HG02610 (cell line): Measurements from ENCODE around the gene CNRIP1.
A peak's percentile ranks its signal among the peaks of the same experiment; 100 is the strongest.
"Not testable (repeated sequence)": the region's sequence is repeated elsewhere in the genome, so short reads cannot be mapped to it uniquely, and the experiment has no call there.

Experiments used
- ATAC-seq: cut with Tn5 transposase; IDR thresholded peaks from one replicate; pipeline ENCODE4 v1.9.1; 2021; ENCODE audit warnings: mild to moderate bottlenecking, moderate library complexity; ENCODE audit not compliant: unreplicated experiment

CNRIP1 gene

DNA sequence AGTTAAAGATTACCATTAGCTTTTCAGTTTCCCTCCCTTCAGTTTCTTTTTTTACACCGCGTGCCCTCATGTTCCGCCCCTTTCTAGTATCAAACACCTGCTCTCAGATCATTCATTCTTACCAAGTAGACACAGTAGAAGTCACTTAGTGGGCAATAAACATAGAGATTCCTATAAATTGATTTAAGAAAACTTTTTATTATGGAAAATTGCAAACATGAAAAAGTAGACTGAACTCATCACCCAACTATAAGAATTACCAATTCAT is 21.2 kb upstream of the CNRIP1 start:
- ATAC-seq, result no peak

DNA sequence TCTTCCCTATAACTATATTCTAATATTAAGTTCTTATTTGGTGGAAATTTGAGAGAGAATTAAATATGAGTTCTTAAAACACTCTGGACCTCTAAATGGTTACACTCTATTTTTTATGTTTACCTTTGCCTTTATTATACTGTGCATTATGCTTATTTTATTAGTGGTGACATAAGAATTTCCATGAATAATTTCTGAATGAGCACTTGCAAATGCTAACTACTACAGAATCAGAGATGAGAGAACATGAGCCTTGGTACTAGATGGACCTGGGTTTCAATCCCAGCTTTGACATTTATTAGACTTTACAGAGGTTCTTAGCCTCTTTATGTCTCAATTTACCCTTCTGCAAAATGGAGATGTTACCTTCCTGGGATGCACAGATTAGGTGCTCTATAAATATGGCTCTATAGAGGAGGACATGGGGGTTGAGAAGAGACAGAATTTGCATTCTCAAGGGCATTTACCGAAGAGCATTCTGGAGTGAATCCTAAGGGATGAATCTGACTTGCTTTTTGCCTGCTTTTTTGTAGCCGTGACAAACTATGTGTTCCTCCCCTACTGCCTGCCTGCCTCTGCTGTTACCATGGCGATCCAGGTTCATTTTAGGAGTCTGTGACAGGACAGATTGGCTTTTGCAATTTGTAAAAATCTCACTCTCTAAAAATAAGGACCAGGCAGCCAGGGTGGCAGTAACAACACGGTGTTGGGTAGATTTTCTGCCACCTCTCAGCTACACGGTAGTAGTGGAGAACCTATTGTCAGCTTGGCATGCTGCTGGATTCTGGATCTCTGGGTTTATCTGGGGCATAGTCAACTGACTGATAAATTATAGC is 20.7 kb upstream of the CNRIP1 start:
- no peak for ATAC-seq

DNA sequence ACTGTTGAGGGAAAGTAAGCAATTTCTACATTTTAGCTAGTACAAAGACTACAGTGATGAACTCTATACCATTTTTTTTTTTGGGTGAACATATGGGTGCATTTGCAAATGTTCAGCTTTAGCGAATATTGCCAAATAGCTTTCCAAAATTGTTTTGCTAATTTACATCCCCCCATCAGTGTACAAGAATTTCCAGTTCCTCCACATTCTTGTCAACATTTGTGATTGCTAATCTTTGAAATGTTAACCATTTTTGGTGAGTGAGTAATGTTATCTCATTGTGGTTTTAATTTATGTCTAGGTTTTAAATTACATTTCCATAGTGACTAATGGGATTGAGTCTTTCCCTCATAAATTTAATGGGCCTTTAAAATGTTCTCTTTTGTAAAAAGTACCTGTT is 16.4 kb upstream of the CNRIP1 start:
- no peak for ATAC-seq

DNA sequence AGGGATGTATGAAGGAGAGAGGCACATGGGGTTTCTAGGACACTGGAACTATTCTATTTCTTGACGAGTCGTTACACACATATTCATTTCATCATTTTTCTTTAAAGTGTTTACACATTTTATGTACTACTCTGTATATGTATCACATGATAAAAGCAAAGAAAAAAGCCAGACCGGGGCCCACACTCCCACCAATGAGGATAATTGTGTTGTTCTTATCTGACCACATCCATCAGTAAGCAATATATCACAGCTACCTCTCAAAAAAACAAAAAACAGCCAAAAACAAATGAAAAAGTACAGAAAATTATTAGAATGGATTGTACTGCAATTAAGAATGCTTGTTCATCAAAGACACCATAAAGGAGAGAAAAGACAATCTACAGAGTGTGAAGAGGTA is 14.2 kb upstream of the CNRIP1 start:
- no peak for ATAC-seq

DNA sequence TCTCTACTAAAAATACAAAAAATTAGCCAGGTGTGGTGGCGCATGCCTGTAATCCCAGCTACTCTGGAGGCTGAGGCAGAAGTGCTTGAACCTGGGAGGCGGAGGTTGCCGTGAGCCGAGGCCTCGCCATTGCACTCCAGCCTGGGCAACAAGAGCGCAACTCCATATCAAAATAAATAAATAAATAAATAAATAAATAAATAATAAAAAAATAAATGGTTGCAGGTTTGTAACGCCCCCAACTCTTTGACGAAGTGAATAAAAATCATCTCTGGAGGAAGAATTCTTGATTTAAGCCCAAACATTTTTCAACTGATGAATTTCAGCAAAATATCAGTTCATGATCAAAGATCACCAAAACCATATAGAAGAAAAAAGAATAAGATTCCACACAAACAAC is 13.3 kb upstream of the CNRIP1 start:
- no peak for ATAC-seq

DNA sequence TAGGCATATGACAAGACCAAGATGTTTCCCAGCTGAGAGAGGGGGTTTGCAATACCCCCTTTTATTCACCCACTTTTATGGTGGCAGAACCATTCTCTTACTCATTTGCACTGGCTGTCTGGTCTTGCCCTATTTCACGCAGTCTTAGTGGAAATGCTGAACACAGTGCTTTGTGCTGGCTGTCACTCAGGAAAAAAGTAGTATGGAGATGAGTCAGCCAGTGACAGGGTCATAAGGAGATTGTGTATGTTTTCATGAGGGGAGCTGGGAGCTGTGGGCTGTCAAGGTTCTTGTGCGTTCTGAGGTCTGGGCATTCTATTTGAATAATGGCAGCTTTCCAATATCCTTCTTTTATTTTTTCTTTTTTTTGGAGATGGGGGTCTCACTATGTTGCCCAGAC is 10.9 kb upstream of the CNRIP1 start:
- no peak for ATAC-seq

DNA sequence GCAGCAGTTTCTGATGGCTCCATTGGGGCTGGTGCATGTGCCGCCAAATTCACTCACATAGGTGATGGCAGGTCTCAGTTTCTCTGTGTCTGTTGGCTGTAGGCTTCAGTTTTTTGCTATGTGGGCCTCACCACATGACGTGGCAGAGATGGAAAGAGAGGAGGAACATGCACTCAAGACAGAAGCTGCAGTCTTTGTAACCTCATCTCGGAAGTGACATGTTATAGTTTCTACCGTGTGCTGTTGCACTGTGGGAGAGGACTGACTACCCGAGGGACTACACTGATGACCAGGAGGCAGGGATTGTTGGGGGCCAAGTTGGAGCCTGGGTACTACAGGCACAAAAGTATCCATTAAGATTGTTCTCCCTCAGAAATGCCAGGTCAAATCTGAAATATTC is 9.2 kb upstream of the CNRIP1 start:
- ATAC-seq, result no peak

DNA sequence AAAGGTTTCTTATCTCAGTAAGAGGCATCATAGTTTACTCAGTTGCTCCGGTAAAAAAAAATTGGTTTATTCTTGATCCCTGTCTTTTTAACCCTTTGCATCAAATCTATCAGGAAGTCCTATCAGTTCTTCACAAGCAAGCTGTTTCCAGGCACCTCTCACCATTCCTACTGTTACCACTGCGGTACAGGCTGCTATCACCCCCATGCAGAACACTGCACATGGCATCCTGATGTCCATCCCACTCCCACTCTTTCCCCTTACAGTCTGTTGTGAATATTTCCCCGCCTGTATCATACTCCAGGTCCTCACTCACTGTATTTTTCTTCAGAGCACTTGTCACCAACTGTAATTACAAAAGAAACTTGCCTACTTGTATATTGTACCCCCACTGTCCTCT is 5.3 kb upstream of the CNRIP1 start:
- ATAC-seq, result no peak

DNA sequence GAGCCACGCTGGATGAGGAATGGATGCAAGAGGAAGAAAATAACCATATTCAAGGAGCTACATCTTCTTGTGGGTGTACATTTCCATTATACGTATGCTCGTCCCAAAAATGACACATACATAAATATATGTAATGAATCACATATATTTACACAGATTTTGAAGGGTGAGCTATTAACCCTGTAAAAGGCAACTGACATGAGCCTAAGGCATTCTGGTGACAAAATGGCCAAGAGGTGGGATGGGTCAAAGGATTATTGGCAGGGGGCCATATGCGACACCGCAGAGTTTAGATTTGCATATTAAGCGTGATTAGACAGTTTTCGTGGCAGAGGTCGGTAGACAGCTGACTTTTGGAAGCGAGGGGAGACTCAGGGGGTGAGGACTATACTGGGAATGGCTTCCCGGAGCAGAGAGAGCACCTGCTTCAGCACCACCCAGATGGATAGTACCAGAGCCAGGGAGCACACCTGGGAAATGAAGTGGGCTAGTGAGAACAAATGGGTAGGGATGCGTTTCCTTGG is 431 bp upstream of the CNRIP1 start:
- no peak for ATAC-seq

DNA sequence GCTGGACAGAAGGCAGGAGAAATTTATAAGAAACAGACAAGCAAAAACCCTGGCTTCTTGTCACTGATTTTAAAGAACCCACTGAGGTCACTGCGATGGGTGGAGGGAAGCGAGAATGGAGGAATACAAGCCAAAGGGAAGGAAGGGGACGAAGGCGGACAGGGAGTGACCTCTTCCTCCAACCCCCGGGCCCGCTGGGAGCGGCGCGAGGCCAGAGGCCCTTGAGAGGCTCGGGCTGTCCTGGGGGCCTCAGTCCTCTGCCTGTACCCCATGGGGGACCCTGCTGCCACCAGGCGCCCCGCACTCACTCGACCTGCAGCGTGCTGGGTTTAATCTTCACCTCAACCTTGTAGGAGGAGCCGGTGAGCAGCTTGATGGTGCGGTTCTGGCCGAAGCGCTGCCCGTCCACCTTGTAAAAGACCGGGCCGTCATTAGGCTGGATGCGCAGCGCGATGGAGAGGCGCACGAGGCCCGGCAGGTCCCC is 793 bp downstream of the CNRIP1 start:
- no peak for ATAC-seq

DNA sequence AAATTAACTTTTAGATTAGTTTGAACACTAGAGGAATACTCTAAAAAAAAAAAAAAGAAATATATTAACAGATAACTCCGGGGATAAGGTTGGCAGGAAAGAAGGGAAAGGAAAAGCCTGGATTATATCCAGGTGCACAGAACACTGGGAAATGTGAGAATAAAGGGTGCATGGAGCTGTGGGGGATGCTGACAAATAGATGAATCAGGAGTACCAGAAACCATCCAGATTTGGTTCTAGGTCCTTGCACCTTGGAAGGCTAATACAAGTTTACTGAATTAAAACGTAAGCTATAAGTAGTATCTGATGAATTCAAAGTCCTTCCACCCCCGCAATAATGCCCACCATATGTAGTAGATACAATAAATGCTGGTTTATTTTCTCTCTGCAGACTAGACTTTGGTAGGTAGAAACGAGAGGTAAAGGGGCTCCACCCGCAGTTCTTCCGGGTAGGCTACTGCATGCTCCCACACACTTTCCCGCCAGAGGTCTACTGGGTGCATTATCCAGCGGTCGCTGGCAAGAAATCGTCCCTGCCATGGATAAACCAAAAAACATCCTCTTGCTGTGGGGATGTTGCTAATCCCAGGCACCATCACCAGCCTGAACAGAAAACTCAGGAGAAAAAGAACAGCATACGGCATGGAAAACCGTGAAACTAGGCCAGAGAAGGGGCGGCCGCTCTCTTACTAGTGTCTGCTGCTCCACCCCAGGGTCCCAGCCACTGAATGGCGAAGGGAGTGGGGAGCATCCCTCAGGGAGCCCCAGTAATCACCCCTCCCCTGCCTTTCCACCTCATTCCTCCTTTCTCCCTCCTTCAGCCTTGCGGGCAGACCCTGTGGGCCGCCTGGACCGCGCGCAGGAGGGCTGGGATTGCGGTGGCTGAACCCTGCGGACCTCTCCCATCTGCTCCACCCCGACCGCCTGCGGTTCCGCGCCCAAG is 1.5 kb downstream of the CNRIP1 start:
- no peak for ATAC-seq

DNA sequence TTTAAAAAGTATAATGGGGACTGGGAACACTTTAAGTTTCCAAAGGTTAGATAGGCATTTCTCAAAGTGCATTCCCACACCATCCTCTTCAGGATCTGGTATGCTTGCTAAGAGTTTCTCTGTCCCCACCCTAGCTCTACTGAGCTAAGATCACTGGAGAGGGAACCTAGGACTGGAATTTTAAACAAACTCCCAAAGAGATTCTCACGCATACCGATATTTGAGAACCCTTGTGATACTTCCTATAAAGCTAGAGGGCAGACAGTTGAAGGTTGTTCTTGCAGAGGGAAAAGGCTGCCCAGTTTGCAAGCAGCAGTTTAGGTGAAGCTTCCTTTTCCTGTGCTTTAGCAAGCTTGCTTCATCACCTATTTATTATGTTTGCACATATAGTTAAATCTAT is 3.6 kb downstream of the CNRIP1 start:
- no peak for ATAC-seq

DNA sequence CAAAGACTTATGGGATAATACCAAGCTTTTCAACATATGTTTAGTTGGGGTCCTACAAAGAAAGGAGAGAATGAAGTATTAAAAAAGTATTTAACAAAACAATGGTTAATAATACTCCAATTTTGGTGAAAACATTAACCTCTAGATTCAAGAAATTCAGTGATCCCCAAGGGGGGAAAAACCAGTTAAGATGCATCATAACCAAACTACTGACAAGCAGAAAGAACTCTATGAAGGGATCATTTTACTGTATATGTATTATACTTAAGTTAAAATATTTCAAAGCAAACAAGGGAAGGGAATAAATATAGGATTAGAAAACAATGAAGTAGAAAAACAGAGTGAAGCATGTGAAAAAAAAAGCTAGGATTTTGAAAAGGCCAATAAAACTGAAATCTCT is 8.7 kb downstream of the CNRIP1 start:
- ATAC-seq, result no peak

DNA sequence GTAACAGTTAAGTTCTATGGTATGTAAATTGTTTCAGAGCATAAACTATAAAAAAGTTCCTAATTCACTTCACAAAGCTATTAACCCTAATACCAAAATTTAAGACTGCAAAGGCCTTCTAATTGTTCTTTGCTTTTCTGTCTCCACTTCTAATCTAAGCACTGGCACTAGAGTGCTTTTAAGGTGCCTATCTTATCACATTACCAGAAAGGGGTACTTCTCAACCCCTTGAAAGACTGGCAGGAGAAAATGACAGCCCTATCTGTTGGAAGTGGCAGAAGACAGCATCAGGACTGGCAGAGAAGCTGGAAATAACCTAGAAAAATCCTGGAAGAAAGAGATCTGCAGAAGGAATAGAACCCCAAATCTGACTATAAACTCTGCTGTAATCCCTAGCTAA is 10.3 kb downstream of the CNRIP1 start:
- no peak for ATAC-seq

DNA sequence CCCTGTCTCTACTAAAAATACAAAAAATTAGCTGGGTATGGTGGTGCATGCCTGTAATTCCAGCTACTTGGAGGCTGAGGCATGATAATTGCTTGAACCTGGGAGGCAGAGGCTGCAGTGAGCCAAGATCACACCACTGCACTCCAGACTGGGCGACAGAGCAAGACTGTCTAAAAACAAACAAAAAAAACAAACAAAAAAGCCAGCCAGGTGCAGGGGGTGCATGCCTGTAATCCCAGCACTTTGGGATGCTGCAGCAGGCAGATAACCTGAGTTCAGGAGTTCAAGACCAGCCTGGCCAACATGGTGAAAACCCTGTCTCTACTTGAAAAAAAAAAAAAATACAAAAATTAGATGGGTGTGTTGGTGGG is 15.9 kb downstream of the CNRIP1 start:
- ATAC-seq, result not testable (repeated sequence)

DNA sequence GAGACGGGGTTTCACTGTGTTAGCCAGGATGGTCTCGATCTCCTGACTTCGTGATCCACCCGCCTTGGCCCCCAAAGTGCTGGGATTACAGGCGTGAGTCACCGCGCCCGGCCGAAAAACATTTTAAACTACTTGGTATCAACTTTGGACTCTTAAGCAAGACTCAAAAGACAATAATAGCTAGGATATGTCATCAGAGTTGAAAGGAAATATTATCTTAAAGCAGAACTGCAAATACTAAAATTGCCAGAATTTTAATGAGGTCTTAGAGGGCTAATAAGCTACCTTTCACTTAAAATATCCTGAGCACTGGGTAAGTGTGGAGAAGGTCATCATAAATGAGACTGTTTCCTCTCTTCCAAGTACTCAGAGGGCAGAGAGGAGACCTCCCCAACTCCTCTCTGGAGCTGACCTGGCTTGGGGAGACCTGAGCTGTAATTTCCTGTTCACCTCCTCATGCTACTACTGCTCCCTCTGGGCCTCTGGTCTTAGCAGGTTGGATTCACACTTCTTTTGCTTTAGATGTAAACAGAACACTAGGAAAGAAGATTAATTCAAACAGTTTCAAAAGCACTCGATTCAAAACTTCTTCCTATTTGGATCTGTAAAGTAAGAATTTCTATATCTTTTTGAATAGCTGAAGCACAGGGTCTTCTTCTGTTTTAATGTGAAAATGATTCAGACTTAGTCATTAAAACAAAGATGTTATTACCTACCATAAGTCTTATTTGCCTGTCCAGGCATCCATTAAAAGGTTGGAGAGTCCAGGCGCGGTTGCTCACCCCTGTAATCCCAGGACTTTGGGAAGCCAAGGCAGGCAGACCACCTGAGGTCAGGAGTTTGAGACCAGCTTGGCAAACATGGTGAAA is 16.5 kb downstream of the CNRIP1 start:
- no peak for ATAC-seq

DNA sequence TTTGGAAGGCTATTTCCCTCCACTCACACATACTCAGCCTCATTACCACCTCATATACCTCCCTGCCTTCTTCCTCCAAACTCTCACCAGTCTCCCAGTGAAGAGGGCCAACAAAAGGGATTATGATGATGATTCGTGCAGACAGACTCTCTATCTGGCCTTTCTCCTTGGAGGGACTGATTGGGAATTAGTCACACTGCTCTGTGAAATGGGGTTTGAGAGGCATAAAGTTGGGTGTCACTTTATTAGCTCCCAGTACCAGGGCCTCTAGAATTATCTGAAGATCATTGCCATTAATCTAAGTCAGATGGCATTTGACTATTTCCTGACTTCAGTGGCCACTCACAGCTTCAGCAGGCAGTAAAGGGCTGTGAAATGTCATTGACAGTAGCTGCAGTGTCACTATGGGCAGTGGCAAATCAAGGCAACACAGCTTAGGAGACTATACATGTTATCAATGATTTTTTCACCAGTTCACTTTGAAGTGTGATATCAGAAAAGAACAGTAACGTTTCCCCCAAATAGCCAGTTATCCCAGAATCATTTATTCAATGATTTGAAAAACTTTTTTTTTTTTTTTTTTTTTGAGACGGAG is 17.4 kb downstream of the CNRIP1 start:
- no peak for ATAC-seq

DNA sequence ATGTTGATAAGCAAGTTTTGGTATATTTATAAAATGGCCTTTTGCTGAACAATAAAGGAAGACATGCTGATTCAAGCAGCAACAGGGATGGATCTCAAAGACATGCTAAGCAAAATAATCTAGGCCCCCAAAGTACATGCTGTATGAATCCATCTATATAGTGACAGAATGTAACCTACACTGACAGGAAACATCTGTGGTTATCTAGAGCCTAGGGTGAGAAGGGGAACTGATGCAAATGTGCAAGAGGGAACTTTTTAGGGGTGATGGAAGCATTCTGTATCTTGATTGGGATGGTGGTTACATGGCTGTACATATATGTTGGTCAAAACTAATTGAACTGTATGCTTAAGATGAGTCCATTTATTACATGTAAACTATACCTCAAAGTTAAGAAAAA is 24.2 kb downstream of the CNRIP1 start:
- ATAC-seq, result peak; percentile 82

DNA sequence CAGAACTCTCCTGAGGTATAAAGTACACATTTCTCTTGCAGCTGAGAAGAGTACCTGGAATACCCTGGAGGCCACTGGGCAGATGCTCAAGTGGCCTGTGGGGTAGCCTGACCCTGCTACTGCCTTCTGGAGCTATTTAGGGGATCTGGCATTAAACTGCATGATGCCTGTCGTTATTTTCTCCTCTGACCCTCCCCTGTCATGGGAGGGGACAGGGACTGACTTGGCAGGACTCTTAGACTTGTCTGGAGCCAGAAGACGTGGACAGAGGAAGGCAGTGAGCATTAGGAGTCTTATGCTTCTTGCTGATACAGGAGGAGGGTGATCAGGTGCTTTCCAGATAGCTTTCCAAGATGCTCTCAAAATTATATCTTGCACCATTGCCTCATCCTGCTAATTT is 24.8 kb downstream of the CNRIP1 start:
- ATAC-seq, result no peak

DNA sequence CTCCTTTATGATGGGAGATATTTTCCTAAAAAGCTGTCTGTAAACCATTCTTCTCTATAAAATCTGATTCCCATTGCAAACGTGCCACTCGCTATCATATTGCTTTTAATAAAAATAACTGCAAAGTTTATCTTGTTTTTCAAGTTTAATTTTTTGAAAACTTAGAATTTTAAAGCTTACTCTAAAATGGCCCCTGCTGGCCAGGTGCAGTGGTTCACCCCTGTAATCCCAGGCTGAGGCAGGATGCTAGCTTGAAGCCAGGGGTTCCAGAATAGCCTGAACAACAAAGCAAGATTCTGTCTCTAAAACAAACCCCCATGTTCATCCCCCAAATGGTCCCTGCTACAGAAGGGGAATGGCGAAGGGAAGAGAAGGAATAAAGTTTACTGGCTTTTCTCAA is 25.6 kb downstream of the CNRIP1 start:
- no peak for ATAC-seq

DNA sequence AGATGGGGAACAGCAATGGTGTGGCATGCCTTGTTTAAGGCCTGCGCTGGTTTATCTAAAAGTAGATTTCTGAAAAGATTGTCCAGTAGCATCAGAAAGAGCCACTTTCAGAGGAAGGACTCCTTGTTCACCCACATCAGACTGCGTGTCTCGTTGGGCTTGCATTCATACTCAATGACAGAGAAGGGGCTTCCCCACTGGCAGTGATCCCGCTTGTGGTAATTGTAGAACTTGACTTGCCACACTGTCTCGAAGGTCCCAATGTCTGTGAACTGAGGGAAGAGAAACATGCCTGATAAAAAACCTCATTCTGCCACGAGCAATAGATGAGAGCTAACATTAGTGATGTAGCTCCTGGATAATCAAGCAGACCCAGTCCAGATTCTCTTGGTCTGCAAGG is 26.0 kb downstream of the CNRIP1 start:
- ATAC-seq, result peak; percentile 46
